SK-N-SH (cell line): Measurements from ENCODE around the gene KLLN. TPM values are rescaled to one million over a fixed set of nuclear protein-coding genes. Genes with fewer than 3 reads are reported as not detected.

Experiments
- CTCF ChIA-PET: fragments of 300-600, 350-600 bp; formaldehyde crosslinking; extraction: SDS; loops from one replicate; lab custom pipeline; 2021; lab: Yijun Ruan, JAX
- POLR2A ChIA-PET: fragments of 350-600 bp; sonication (Branson Sonifier 250); formaldehyde crosslinking; extraction: SDS; loops from one replicate; lab custom pipeline; 2020; ENCODE audit warnings: antibody characterized with exemption, inconsistent platforms; lab: Yijun Ruan, JAX
- DNase-seq: peaks from one replicate; pipeline ENCODE4 v3.0.0; 2012
- H2AFZ ChIP-seq: fragments of 200-600 bp; sonication (generic); 2 replicates; pipeline ENCODE4 v1.8.1; 2016; ENCODE audit warnings: antibody characterized with exemption, mild to moderate bottlenecking, low read depth
- H3F3A ChIP-seq: fragments of 200-600 bp; sonication (generic); replicated peaks from 2 replicates; pipeline ENCODE3; 2016; ENCODE audit warnings: antibody characterized with exemption, mild to moderate bottlenecking; ENCODE audit not compliant: insufficient read depth
- H3K27ac ChIP-seq, 2 experiments: fragments of 200-500 bp in 1 of 2; fragments of 200-600 bp in 1 of 2; sonication (Bioruptor generic) in 1 of 2; sonication (generic), shearing (Covaris generic) in 1 of 2; 2 replicates each; pipeline versions ENCODE4 v1.5.1 to v1.6.1; 2014 to 2016; ENCODE audit warnings: low read depth in 2 of 2, inconsistent platforms in 1 of 2, low read length in 1 of 2, mild to moderate bottlenecking in 1 of 2, mixed read lengths in 1 of 2
- H3K27me3 ChIP-seq: fragments of 200-600 bp; sonication (generic), shearing (Covaris generic); 2 replicates; pipeline ENCODE4 v1.6.1; 2016; ENCODE audit warnings: mixed run types; ENCODE audit not compliant: insufficient read depth
- H3K36me3 ChIP-seq, 2 experiments: fragments of 200-500 bp in 1 of 2; fragments of 200-600 bp in 1 of 2; sonication (Bioruptor generic) in 1 of 2; sonication (generic) in 1 of 2; replicated peaks in 1 of 2; 2 replicates each; pipeline versions ENCODE3 to v1.5.1; 2014 to 2016; ENCODE audit warnings: low read length in 1 of 2, mild to moderate bottlenecking in 1 of 2; ENCODE audit not compliant: insufficient read depth in 2 of 2, control insufficient read depth in 1 of 2
- H3K4me1 ChIP-seq, 2 experiments: fragments of 200-500 bp in 1 of 2; fragments of 200-600 bp in 1 of 2; sonication (Bioruptor generic) in 1 of 2; sonication (generic), shearing (Covaris generic) in 1 of 2; 2 replicates each; pipeline versions ENCODE4 v1.5.1 to v1.6.1; 2014 to 2016; ENCODE audit warnings: low read depth in 1 of 2, low read length in 1 of 2, mixed run types in 1 of 2; ENCODE audit not compliant: insufficient read depth in 2 of 2, control insufficient read depth in 1 of 2
- H3K4me2 ChIP-seq: fragments of 200-600 bp; sonication (generic), shearing (Covaris generic); 2 replicates; pipeline ENCODE4 v1.6.1; 2017; ENCODE audit warnings: mixed run types
- H3K4me3 ChIP-seq, 2 experiments: fragments of 200-500 bp in 1 of 2; fragments of 200-600 bp in 1 of 2; sonication (Bioruptor generic) in 1 of 2; sonication (generic), shearing (Covaris generic) in 1 of 2; 2 replicates each; pipeline versions ENCODE4 v1.5.1 to v1.8.1; 2014 to 2016; ENCODE audit warnings: low read depth in 2 of 2, inconsistent platforms in 1 of 2, low read length in 1 of 2, mild to moderate bottlenecking in 1 of 2, mixed read lengths in 1 of 2, moderate library complexity in 1 of 2
- H3K79me2 ChIP-seq: fragments of 200-600 bp; sonication (generic); 2 replicates; pipeline ENCODE4 v1.8.1; 2017; ENCODE audit warnings: mild to moderate bottlenecking; ENCODE audit not compliant: insufficient read depth
- H3K9ac ChIP-seq: fragments of 200-600 bp; sonication (generic); 2 replicates; pipeline ENCODE4 v1.6.1; 2017; ENCODE audit warnings: mixed run types
- H3K9me2 ChIP-seq: fragments of 200-600 bp; sonication (generic); 2 replicates; pipeline ENCODE4 v1.6.1; 2017; ENCODE audit warnings: mixed run types
- H3K9me3 ChIP-seq: fragments of 200-600 bp; sonication (generic); 2 replicates; pipeline ENCODE4 v1.6.1; 2017; ENCODE audit warnings: mixed run types, mild to moderate bottlenecking, moderate library complexity
- H4K20me1 ChIP-seq: fragments of 200-600 bp; sonication (generic); 2 replicates; pipeline ENCODE4 v1.6.1; 2017; ENCODE audit warnings: mild to moderate bottlenecking, mixed run types; ENCODE audit not compliant: insufficient read depth
- CHD2 ChIP-seq: fragments of 150-350 bp; IDR thresholded peaks from 2 replicates; pipeline ENCODE4 v1.6.1; 2018; ENCODE audit warnings: low read length; ENCODE audit not compliant: partially characterized antibody
- FOSL2 ChIP-seq: IDR thresholded peaks from 2 replicates; pipeline ENCODE4 v1.4.0; 2012; ENCODE audit warnings: low read depth, mild to moderate bottlenecking, moderate library complexity, borderline replicate concordance
- FOXJ3 ChIP-seq: sonication (generic); formaldehyde crosslinking; IDR thresholded peaks from 2 replicates; pipeline ENCODE4 v1.5.1; 2020; ENCODE audit warnings: mild to moderate bottlenecking, missing genetic modification reagents
- FOXM1 ChIP-seq: IDR thresholded peaks from 2 replicates; pipeline ENCODE4 v1.4.0; 2012; ENCODE audit warnings: low read depth, mild to moderate bottlenecking
- GABPA ChIP-seq: IDR thresholded peaks from 2 replicates; pipeline ENCODE4 v1.4.0; 2012; ENCODE audit warnings: low read depth, mild to moderate bottlenecking
- GATA2 ChIP-seq: sonication (generic); formaldehyde crosslinking; IDR thresholded peaks from 2 replicates; pipeline ENCODE4 v1.5.0; 2020; ENCODE audit warnings: mild to moderate bottlenecking, missing genetic modification reagents
- IRF3 ChIP-seq: fragments of 150-350 bp; IDR thresholded peaks from 2 replicates; pipeline ENCODE4 v1.6.1; 2016; ENCODE audit warnings: mild to moderate bottlenecking, low read depth, low read length
- MXI1 ChIP-seq: IDR thresholded peaks from 2 replicates; pipeline ENCODE4 v1.6.1; 2012; ENCODE audit warnings: mild to moderate bottlenecking, low read depth, low read length, improper control_type of control experiment
- NFIC ChIP-seq: IDR thresholded peaks from 2 replicates; pipeline ENCODE4 v1.4.0; 2012; ENCODE audit warnings: borderline replicate concordance
- POLR2AphosphoS5 ChIP-seq: IDR thresholded peaks from 2 replicates; pipeline ENCODE4 v1.6.1; 2012; ENCODE audit warnings: low read depth, low read length
- RFX5 ChIP-seq: IDR thresholded peaks from 2 replicates; pipeline ENCODE4 v1.6.1; 2012; ENCODE audit warnings: mild to moderate bottlenecking, improper control_type of control experiment, low read length
- SMC3 ChIP-seq: IDR thresholded peaks from 2 replicates; pipeline ENCODE4 v1.6.1; 2012; ENCODE audit warnings: low read depth, low read length, improper control_type of control experiment
- TAF1 ChIP-seq: IDR thresholded peaks from 2 replicates; pipeline ENCODE4 v1.6.1; 2012; ENCODE audit warnings: low read depth, mild to moderate bottlenecking, low read length, moderate library complexity, borderline replicate concordance
- TCF12 ChIP-seq: IDR thresholded peaks from 2 replicates; pipeline ENCODE4 v1.4.0; 2012
- YY1 ChIP-seq: IDR thresholded peaks from 2 replicates; pipeline ENCODE4 v1.4.0; 2012; ENCODE audit warnings: low read depth, mild to moderate bottlenecking
- ZBTB33 ChIP-seq: IDR thresholded peaks from 2 replicates; pipeline ENCODE4 v1.4.0; 2012; ENCODE audit warnings: low read depth, borderline replicate concordance
- WGBS: methylation state at CpG from one replicate; pipeline ENCODE4 v1.1.6; 2017; ENCODE audit warnings: low lambda C conversion rate; 5-methylcytosine and 5-hydroxymethylcytosine counted together
- polyA plus RNA-seq, 3 experiments: library from polyadenylated mRNA; depleted of rRNA; stranded (reverse); fragments of >200 nt; gene quantifications; 2 replicates each; pipeline ENCODE4 v1.2.3, GENCODE V29; 2012
- TF ChIP-seq, protein P1 (sequence below): fragments of 150-350 bp; IDR thresholded peaks from 2 replicates; pipeline ENCODE4 v1.6.1; 2017; ENCODE audit warnings: antibody characterized with exemption, low read length, low read depth, borderline replicate concordance
- TF ChIP-seq, protein P2 (sequence below): IDR thresholded peaks from 2 replicates; pipeline ENCODE4 v1.6.1; 2012; ENCODE audit warnings: mild to moderate bottlenecking, low read depth, low read length, moderate library complexity
- TF ChIP-seq, protein P3 (sequence below): IDR thresholded peaks from 2 replicates; pipeline ENCODE4; 2012

KLLN gene
- polyA plus RNA-seq, 1 of the 3 experiments (the other 2 are of a cell fraction): 1.2 TPM

GRCh38 chr10:87867453-87867852 lies 4.1 kb upstream of the KLLN start:
- Histone ChIP-seq H2AFZ (no peak overlapping the region), H3K9me2 (no peaks in the 10 kb centered on the region), H3K36me3 (peaks cover 11 to 20% of the 10 kb centered on the region in 2 experiments), H3K4me3 (peak overlapping the region; percentile 79 to 97), H4K20me1 (peaks cover 67% of the 10 kb centered on the region), H3K9ac (peak overlapping the region; percentile 94), H3K79me2 (peaks cover 88% of the 10 kb centered on the region), H3K27me3 (no peaks in the 10 kb centered on the region), H3K4me1 (peaks cover 12 to 13% of the 10 kb centered on the region in 2 experiments; a peak in 3 of 4 replicates), H3K9me3 (no peaks in the 10 kb centered on the region), H3K4me2 (peak overlapping the region; percentile 76), H3K27ac (peak overlapping the region; percentile 69 to 83), H3F3A (peaks cover 16% of the 10 kb centered on the region)
- DNase-seq: no peak
- CTCF ChIA-PET: no interaction called here
- TF ChIP-seq TCF12 (no peak), POLR2AphosphoS5 (no peak), RFX5 (no peak), NFIC (no peak), TAF1 (no peak), MXI1 (no peak), FOSL2 (no peak), CHD2 (no peak)
- TF ChIP-seq, protein P1, sequence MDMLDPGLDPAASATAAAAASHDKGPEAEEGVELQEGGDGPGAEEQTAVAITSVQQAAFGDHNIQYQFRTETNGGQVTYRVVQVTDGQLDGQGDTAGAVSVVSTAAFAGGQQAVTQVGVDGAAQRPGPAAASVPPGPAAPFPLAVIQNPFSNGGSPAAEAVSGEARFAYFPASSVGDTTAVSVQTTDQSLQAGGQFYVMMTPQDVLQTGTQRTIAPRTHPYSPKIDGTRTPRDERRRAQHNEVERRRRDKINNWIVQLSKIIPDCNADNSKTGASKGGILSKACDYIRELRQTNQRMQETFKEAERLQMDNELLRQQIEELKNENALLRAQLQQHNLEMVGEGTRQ: no peak
- TF ChIP-seq, protein P2, sequence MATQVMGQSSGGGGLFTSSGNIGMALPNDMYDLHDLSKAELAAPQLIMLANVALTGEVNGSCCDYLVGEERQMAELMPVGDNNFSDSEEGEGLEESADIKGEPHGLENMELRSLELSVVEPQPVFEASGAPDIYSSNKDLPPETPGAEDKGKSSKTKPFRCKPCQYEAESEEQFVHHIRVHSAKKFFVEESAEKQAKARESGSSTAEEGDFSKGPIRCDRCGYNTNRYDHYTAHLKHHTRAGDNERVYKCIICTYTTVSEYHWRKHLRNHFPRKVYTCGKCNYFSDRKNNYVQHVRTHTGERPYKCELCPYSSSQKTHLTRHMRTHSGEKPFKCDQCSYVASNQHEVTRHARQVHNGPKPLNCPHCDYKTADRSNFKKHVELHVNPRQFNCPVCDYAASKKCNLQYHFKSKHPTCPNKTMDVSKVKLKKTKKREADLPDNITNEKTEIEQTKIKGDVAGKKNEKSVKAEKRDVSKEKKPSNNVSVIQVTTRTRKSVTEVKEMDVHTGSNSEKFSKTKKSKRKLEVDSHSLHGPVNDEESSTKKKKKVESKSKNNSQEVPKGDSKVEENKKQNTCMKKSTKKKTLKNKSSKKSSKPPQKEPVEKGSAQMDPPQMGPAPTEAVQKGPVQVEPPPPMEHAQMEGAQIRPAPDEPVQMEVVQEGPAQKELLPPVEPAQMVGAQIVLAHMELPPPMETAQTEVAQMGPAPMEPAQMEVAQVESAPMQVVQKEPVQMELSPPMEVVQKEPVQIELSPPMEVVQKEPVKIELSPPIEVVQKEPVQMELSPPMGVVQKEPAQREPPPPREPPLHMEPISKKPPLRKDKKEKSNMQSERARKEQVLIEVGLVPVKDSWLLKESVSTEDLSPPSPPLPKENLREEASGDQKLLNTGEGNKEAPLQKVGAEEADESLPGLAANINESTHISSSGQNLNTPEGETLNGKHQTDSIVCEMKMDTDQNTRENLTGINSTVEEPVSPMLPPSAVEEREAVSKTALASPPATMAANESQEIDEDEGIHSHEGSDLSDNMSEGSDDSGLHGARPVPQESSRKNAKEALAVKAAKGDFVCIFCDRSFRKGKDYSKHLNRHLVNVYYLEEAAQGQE: no peak
- TF ChIP-seq, all 33 proteins: peak for 0
- POLR2A ChIA-PET: no interaction called here

GRCh38 chr10:87866412-87866974 lies 3.2 kb upstream of the KLLN start:
- H3K4me3 ChIP-seq: peak overlapping the region; percentile 79 to 97
- peaks cover 79% of the 10 kb centered on the region for H3K79me2 ChIP-seq
- H3K36me3 ChIP-seq: peaks cover 11 to 15% of the 10 kb centered on the region in 2 experiments
- ChIA-PET POLR2A (no interaction called here), CTCF (interaction anchor here (2.0 kb wide), 1 partner anchor 523 kb away, joined by 11 read pairs; no protein-coding TSS in a partner anchor)
- DNase-seq: no peak
- peaks cover 7 to 19% of the 10 kb centered on the region in 2 experiments; a peak in 3 of 4 replicates for H3K4me1 ChIP-seq
- WGBS: 5% methylated on average over 3 of the region's 3 CpGs
- H3K9me3 ChIP-seq: no peaks in the 10 kb centered on the region
- H3F3A ChIP-seq: peaks cover 20% of the 10 kb centered on the region
- H4K20me1 ChIP-seq: peaks cover 64% of the 10 kb centered on the region
- no peak overlapping the region for H2AFZ ChIP-seq
- no peaks in the 10 kb centered on the region for H3K27me3 ChIP-seq
- H3K9ac ChIP-seq: peak overlapping the region; percentile 94
- peak overlapping the region; percentile 76 for H3K4me2 ChIP-seq
- H3K27ac ChIP-seq: peak overlapping the region; percentile 69 to 91; a peak in 3 of 4 replicates
- no peaks in the 10 kb centered on the region for H3K9me2 ChIP-seq
- TF ChIP-seq RFX5: no peak
- TF ChIP-seq FOXJ3 (CRISPR knock-in tag): no peak
- no peak for TF ChIP-seq IRF3
- no peak for TF ChIP-seq TCF12
- TF ChIP-seq MXI1: no peak
- no peak for TF ChIP-seq GATA2
- TF ChIP-seq, protein P3, sequence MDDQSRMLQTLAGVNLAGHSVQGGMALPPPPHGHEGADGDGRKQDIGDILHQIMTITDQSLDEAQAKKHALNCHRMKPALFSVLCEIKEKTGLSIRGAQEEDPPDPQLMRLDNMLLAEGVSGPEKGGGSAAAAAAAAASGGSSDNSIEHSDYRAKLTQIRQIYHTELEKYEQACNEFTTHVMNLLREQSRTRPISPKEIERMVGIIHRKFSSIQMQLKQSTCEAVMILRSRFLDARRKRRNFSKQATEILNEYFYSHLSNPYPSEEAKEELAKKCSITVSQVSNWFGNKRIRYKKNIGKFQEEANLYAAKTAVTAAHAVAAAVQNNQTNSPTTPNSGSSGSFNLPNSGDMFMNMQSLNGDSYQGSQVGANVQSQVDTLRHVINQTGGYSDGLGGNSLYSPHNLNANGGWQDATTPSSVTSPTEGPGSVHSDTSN: no peak
- TF ChIP-seq SMC3: no peak
- no peak for TF ChIP-seq ZBTB33
- TF ChIP-seq YY1: no peak
- TF ChIP-seq FOXM1: no peak
- TF ChIP-seq CHD2: no peak
- TF ChIP-seq GABPA: no peak
